ENCODE measurements around the gene LRATD1. TPM values are rescaled to one million over a fixed set of nuclear protein-coding genes. Genes with fewer than 3 reads are reported as not detected.
A peak's percentile ranks its signal among the peaks of the same experiment; 100 is the strongest.

The LRATD1 gene
- total RNA-seq, 1 experiment from 2014 or later = 0.27 TPM

DNA sequence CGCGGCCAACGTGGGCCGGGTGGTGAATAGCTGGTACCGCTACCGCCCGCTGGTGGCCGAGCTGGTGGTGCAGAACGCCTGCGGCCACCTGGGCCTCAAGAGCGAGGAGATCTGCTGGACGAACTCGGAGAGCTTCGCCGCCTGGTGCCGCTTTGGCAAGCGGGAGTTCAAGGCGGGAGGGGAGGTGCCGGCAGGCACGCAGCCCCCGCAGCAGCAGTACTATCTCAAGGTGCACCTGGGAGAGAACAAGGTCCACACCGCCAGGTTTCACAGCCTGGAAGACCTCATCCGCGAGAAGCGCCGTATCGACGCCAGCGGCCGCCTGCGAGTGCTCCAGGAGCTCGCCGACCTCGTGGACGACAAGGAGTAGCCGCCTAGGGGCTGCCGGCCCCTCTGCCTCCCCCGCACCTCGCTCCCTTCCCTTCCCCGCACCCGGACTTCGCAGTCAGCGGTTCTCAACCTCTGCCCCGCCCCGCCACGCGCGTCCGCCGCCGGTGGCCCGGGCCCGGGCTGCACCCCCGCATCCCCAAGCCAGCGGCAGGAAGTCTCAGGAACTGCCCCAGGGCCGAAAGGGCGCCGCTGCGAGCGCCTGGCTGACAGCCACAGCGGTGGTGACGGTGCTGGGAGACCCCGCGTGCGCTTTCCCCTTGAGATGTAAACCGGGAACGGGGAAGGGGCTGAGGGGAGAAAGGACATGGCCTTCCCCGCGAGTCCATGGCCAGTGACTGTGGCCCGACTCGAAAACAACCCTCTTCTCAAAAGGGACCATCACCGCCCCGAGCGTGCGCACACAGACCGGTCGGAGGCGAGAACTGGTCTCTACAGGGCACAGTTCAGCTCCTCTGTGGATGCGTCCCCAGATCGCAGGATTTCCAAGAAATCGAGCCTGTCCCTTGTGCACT is 2.2 kb downstream of the LRATD1 start:
- no peaks in the 10 kb centered on the region for H3K36me3 Mint-ChIP-seq (ENCODE audit: insufficient read depth, unreplicated experiment)
- H3K4me3 Mint-ChIP-seq (ENCODE audit: unreplicated experiment) = peak overlapping the region; percentile 63
- ChIA-PET CTCF (interaction anchor here (0.6 to 1.3 kb wide), 2 partner anchors 8 to 630 kb away, joined by 3 to 4 read pairs; no protein-coding TSS in a partner anchor), POLR2A (no interaction called here)
- H3K36me3 ChIP-seq (ENCODE audit: control insufficient read depth, insufficient read depth, low read length) = no peaks in the 10 kb centered on the region
- H3K4me1 ChIP-seq = peaks cover 20% of the 10 kb centered on the region
- H3K27me3 Mint-ChIP-seq (ENCODE audit: insufficient read depth, unreplicated experiment) = peaks cover 22% of the 10 kb centered on the region
- intact Hi-C loops (cut with micrococcal nuclease; ENCODE audit: unreplicated experiment) = loop anchor here (10.0 kb wide), 2 partner anchors 270 to 350 kb away; no protein-coding TSS in a partner anchor
- peaks cover 15% of the 10 kb centered on the region for H3K27me3 ChIP-seq (replicated peaks; ENCODE audit: control insufficient read depth, insufficient read depth, low read length)
- H3K27ac Mint-ChIP-seq (ENCODE audit: unreplicated experiment) = no peak overlapping the region
- no TSS peak for BruUV-seq (replicated peaks)
- no peaks in the 10 kb centered on the region for H3K4me1 Mint-ChIP-seq (ENCODE audit: low read depth, unreplicated experiment)
- no peaks in the 10 kb centered on the region for H3K9me3 ChIP-seq
- TF ChIP-seq, protein P1, sequence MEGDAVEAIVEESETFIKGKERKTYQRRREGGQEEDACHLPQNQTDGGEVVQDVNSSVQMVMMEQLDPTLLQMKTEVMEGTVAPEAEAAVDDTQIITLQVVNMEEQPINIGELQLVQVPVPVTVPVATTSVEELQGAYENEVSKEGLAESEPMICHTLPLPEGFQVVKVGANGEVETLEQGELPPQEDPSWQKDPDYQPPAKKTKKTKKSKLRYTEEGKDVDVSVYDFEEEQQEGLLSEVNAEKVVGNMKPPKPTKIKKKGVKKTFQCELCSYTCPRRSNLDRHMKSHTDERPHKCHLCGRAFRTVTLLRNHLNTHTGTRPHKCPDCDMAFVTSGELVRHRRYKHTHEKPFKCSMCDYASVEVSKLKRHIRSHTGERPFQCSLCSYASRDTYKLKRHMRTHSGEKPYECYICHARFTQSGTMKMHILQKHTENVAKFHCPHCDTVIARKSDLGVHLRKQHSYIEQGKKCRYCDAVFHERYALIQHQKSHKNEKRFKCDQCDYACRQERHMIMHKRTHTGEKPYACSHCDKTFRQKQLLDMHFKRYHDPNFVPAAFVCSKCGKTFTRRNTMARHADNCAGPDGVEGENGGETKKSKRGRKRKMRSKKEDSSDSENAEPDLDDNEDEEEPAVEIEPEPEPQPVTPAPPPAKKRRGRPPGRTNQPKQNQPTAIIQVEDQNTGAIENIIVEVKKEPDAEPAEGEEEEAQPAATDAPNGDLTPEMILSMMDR (IDR thresholded peaks at IDR 0.05; ENCODE audit: insufficient read depth in 1 of 2, low read depth in 1 of 2, low read length in 1 of 2, severe bottlenecking in 1 of 2, unreplicated experiment in 1 of 2) = peak; percentile 46
- no peaks in the 10 kb centered on the region for H3K9me3 Mint-ChIP-seq (ENCODE audit: unreplicated experiment)
- peak overlapping the region; percentile 21 for H3K4me3 ChIP-seq (ENCODE audit: low read depth, low read length)
- peak; percentile 62 to 72 for DNase-seq

DNA sequence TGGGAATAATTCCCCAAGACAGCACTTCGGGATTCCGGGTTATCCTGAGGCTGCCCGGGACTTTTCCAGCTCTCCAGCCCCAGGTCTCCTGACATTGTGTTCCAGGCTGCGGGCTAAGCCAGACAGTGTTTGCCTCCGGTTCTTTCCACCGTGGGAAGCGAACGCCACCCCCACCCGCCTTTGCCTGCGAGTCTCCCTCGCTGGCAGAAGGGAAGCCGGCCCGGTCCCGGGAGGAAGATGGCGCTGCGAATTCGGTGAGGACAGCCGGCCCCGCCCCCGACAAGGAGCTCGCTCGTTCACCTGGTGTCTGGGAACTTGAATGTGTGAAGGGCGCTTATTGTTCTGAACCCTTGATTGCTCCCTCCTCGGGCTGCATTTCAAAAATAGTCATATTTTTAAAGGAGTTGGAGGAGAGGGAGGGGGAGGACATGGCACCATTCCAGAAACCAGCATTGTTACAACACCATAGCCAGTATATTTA is 2.9 kb downstream of the LRATD1 start:
- intact Hi-C loops (cut with micrococcal nuclease; ENCODE audit: unreplicated experiment) = loop anchor here (10.0 kb wide), 2 partner anchors 269 to 351 kb away; no protein-coding TSS in a partner anchor
- Mint-ChIP-seq H3K27me3 (ENCODE audit: insufficient read depth, unreplicated experiment) (peaks cover 22% of the 10 kb centered on the region), H3K9me3 (ENCODE audit: unreplicated experiment) (no peaks in the 10 kb centered on the region), H3K4me1 (ENCODE audit: low read depth, unreplicated experiment) (no peaks in the 10 kb centered on the region), H3K27ac (ENCODE audit: unreplicated experiment) (no peak overlapping the region), H3K4me3 (ENCODE audit: unreplicated experiment) (peak overlapping the region; percentile 63), H3K36me3 (ENCODE audit: insufficient read depth, unreplicated experiment) (no peaks in the 10 kb centered on the region)
- Histone ChIP-seq H3K36me3 (ENCODE audit: control insufficient read depth, insufficient read depth, low read length) (no peaks in the 10 kb centered on the region), H3K9me3 (no peaks in the 10 kb centered on the region), H3K4me1 (peaks cover 20% of the 10 kb centered on the region), H3K4me3 (ENCODE audit: low read depth, low read length) (peak overlapping the region; percentile 21), H3K27me3 (replicated peaks; ENCODE audit: control insufficient read depth, insufficient read depth, low read length) (peaks cover 15% of the 10 kb centered on the region)
- no TSS peak for BruUV-seq (replicated peaks)
- POLR2A ChIA-PET = no interaction called here
- TF ChIP-seq, protein P1 (IDR thresholded peaks at IDR 0.05; ENCODE audit: insufficient read depth in 1 of 2, low read depth in 1 of 2, low read length in 1 of 2, severe bottlenecking in 1 of 2, unreplicated experiment in 1 of 2) = no peak
- CTCF ChIA-PET = no interaction called here
- DNase-seq = peak; percentile 66

DNA sequence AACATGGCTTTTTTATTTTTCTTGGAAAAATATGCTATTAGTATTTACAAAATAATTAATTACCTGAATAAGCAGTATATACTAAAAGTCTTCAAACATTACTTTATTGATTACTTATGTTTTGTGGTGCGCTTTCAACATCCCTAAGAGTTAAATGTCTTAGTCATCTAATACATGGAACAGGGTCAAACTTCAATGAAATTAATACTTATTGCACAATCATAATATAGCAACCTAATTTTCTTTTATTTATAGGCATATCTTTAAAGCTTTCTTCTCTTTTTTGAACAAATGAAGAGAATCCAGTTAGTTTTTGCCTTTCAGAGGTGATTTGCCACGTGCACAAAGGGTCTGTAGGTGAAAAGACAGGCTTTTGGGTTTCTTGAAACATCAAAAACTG is 6.0 kb downstream of the LRATD1 start:
- no peaks in the 10 kb centered on the region for H3K36me3 ChIP-seq (ENCODE audit: control insufficient read depth, insufficient read depth, low read length)
- ChIA-PET POLR2A (no interaction called here), CTCF (no interaction called here)
- DNase-seq = no peak
- no peak overlapping the region for H3K4me3 Mint-ChIP-seq (ENCODE audit: unreplicated experiment)
- H3K4me1 ChIP-seq = peaks cover 15% of the 10 kb centered on the region; the same call in 1 of the 2 replicates
- intact Hi-C loops (cut with micrococcal nuclease; ENCODE audit: unreplicated experiment) = loop anchor here (10.0 kb wide), 2 partner anchors 266 to 354 kb away; no protein-coding TSS in a partner anchor
- H3K27ac Mint-ChIP-seq (ENCODE audit: unreplicated experiment) = no peak overlapping the region
- peaks cover 20% of the 10 kb centered on the region for H3K27me3 Mint-ChIP-seq (ENCODE audit: insufficient read depth, unreplicated experiment)
- no peaks in the 10 kb centered on the region for H3K36me3 Mint-ChIP-seq (ENCODE audit: insufficient read depth, unreplicated experiment)
- TF ChIP-seq, protein P1 (IDR thresholded peaks at IDR 0.05; ENCODE audit: insufficient read depth in 1 of 2, low read depth in 1 of 2, low read length in 1 of 2, severe bottlenecking in 1 of 2, unreplicated experiment in 1 of 2) = no peak
- H3K9me3 ChIP-seq = no peaks in the 10 kb centered on the region
- no TSS peak for BruUV-seq (replicated peaks)
- H3K9me3 Mint-ChIP-seq (ENCODE audit: unreplicated experiment) = no peaks in the 10 kb centered on the region
- peaks cover 8% of the 10 kb centered on the region for H3K27me3 ChIP-seq (replicated peaks; ENCODE audit: control insufficient read depth, insufficient read depth, low read length)
- H3K4me3 ChIP-seq (ENCODE audit: low read depth, low read length) = no peak overlapping the region
- H3K4me1 Mint-ChIP-seq (ENCODE audit: low read depth, unreplicated experiment) = no peaks in the 10 kb centered on the region

Data from Caco-2 (cell line).